GM21737 (cell line): ENCODE measurements around the gene CYP46A1.
"Not testable (repeated sequence)": the region's sequence is repeated elsewhere in the genome, so short reads cannot be mapped to it uniquely, and the experiment has no call there.

Experiments used
- ATAC-seq: cut with Tn5 transposase; IDR thresholded peaks from one replicate; pipeline ENCODE4 v1.9.1; 2021; ENCODE audit warnings: mild to moderate bottlenecking, moderate library complexity; ENCODE audit not compliant: unreplicated experiment

CYP46A1 gene

DNA sequence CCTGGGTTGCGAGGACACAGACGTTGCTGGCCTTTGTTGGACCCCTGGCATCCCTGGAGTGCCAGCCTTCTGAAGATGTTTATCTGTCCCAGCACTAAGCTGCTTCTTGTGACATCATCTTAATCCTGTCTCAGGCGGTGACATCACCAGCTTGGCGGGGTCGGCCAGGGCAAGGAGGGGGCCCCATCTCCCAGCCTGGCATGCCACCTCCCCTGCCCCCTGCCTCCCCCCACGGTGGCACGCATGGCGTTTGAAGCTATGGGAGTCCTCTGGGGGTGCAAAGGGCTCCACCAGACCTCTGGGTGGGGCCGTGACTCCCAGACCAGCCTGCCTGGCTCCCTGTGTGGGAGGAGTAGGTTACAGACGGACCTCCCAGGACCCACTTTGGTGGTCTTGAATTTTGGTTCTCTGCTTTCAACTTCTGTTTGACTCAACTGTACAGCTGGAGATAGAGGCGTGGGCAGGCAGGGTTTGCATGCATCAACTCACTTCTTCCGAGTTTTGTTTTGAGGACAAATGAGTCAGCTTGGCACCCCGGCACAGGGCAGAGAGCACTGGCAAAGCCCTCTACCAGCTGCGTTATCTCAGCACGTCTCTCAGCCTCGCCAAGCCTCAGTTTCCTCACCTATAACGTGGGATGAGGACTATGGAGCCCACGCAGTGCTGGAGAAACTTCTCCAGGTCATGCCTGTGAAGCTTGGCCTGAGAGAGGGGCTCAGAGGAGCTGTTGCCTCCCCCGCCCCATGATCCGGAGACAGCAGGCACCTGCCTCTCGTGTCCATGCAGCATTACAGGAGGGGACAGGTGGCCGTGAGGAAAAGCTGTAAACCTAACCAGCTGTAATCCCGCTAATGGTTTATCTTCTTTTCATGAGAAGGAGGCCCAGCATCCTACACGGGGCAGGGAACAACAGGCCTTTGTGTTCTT lies 70.3 kb downstream of the CYP46A1 start:
- ATAC-seq = no peak

DNA sequence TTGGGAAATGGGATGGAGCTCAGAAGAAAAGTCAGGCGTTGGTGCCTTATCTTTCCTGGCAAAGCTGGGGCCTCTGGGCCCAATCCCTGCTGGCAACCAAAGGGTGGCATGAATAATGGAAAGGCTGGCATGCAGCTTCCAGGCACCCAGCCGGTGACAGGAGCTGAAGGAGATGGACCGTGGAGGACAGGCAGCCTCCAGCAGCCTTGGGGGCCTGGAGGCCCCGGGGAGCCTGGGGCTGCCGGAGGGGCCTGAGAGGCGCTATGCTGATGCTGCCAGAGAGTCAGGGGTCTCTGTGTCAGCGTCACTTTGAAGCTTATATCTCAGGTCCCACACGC lies 70.9 kb downstream of the CYP46A1 start:
- no peak for ATAC-seq

DNA sequence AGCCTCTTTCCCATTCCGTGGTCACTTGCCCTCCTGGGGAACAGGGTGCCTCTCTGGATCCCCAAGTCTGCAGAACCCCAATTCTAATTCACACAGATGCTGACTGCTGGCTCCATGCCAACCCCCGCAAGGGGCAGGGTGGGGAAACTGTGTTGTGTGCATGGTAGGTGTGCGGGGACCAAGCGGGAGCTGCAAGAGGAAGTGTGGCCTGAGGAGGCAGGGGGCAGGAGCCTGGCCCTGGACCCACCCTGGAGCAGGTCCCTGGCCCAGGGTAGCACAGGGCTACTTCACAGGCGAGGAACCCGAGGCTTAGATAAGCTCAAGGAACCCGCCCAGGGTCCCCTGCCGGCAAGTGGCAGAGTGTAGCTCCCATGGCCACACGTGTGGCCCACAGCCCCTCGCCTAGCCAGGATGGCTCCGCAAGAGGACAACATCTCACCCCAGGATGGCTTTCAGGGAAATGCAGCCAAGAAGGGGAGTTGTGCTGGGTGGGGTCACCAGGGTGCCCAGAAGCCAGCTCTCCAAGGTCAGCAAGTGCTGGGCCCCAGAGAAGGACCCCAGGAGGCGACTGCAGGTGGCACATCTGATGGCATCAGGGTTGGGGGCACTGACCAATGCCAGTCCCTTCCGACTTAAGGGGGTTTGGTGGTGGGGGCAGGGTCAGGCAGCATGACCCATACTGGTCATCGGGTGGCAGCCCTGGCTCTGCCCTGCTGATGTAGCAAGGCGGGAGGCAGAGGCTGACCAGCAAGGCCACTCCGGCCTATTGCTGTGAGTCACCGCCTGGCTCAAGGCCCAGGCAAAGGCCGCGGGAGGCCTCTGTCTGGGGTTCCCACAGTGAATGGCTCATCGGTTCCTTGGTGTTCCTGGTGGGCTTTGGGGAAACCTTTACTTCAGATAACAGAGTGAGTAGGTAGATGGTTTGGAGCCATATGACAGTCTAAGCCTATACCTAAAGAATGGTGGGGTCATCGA lies 71.8 kb downstream of the CYP46A1 start:
- ATAC-seq = no peak

DNA sequence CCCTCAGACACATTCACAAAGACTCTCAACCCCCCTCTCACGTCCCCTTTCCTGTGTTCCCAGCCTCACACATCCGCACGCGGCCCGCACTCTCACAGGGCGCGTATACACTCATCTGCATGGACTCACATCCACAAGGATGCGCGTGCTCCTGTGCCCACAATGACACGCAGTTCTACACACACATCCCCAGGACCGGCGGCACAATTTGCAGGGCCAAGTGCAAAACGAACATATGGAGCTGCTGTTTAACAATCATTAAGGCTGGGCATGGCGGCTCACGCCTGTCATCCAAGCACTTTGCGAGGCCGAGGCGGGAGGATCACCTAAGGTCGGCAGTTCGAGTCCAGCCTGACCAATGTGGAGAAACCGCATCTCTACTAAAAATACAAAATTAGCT lies 72.7 kb downstream of the CYP46A1 start:
- ATAC-seq = no peak

DNA sequence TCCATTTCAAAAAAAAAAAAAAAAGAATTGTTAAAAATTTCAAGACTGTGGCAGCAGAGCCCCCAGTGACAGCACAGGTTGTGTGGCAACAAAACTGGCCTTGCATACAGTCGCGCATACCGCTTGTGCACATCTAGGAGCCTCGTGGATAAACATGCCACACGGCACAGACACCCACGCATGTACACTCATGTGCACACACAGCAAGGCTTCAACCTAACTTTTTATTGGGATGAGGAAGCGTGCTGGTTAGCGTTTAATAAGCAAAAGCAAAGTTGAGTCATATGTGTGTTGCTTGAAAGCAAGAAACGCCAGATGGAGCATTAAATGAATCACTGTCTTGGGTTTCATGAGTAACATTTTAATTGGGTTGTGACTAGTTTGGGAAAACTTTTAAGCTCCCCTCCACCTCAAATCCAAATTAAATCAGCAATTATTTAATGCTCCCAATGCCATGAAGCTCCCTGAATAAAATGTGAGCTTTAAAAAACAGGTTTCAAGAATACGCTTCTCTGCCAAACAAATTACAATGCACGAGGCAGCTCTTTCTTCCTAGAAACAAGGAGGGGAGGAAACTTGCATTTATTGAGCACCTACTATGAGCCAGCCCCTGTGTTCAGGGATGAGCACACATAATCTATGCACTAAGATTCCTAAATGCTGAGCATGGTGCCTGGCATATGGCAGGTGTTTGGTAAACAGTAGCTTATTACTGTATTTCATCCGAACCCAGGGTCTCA lies 73.4 kb downstream of the CYP46A1 start:
- ATAC-seq = no peak

DNA sequence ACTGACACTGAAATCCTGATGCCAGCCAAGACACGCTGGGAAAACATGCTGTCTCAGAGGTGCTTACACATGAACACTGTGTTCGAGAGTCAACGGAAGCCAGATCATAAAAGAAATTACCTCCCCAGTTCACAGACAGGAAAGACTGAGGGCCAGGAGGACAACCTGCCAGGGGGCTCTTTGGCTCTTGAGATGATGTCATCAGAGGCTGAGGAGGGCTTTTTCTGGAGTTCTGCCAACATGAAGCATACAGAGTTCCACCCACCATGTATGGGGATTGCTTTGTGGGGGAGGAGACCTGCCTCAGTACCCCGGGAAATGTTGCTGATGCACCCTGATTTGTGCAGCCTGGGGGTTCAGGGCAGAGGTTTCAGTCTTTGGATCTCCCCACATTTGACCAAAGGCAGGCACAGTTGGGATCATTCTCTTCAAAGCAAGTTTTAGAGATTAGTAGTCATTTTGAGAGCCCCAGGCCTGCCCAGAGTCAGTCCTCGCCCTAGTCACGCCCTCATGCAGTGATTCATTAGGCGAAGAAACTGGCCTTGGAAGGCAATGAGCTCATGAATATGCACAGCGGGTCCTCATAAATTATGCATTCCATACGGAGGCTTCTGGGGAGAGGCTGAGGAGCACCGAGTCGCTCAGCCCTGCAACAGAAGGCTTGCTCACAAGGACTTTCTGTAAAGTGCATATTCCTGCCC lies 74.2 kb downstream of the CYP46A1 start:
- no peak for ATAC-seq

DNA sequence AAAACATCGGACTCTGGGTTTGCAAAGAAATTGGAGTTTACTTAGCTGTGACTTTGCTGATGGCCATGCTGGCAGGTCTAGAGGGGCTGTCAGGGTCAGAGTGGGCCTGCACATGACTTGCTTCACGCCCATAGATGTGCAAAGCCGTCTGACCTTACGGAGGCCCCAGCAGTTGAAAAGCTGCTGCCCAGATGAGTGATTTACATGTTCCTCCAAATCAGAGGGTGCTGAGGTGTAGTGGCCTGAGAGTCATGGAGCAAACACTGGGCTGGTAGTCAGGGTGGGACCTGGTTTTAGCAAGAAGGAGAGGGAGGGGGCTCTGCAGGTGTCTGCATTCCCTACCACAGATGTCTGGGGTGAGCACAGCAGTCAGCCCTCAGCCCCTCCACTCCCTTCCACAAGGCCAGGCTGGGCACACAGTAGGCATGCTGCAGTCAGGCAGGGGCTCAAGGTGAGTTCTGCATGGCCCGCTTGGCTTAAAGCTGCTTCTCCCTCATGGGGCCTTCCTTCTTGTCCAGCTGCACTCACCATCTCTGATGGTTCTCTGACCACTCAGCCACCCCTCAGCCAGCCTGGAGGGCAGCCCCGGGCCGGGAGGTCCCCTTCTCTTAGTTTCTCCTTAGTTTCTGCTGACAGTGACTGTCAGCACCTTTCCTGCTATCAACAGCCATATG lies 74.9 kb downstream of the CYP46A1 start:
- ATAC-seq = no peak

DNA sequence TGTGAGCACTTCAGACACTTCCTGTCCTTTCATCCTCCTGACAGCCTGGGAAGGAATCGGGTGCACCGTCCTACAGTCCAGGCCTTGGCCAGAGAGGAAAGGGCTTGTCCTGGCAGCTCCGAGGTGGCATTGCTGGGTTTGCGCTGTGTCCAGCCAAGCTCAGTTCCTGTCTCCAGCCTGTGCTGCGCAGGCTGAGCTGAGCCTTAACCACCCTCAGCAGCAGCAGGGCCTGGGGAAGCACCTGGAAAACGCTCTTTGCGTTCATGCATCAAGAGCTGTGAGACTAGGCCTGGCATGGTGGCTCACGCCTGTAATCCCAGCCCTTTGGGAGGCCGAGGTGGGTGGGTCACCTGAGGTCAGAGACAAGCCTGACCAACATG lies 75.4 kb downstream of the CYP46A1 start:
- no peak for ATAC-seq

DNA sequence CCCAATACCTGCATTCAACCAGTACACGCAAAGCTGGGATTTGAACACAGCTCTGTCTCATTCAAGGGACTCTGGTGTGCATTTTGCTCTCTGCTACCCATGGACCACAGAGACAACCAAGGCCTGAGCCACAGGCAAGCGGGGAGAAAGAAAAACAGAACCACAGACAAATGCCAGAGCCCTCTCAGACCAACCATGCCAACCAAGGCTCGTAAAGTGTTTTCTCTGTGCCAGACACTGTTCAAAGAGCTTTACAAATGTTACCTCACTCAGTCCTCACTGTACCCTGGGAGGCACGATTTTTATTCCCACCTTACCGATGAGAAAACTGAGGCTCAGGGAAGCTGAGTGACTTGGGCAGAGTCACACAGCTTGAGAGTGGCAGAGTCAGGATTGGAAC lies 76.7 kb downstream of the CYP46A1 start:
- ATAC-seq = no peak

DNA sequence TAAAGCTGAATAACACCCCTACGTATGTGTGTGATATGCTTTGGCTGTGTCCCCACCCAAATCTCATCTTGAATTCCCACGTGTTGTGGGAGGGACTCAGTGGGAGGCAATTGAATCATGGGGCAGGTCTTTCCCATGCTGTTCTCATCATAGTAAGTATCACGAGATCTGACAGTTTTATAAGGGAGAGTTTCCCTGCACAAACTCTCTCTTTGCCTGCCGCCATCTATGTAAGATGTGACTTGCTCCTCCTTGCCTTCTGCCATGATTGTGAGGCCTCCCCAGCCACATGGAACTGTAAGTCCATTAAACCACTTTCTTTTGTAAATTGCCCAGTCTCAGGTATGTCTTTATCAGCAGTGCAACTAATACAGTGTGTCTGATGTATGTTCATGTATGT lies 78.8 kb downstream of the CYP46A1 start:
- ATAC-seq = not testable (repeated sequence)

DNA sequence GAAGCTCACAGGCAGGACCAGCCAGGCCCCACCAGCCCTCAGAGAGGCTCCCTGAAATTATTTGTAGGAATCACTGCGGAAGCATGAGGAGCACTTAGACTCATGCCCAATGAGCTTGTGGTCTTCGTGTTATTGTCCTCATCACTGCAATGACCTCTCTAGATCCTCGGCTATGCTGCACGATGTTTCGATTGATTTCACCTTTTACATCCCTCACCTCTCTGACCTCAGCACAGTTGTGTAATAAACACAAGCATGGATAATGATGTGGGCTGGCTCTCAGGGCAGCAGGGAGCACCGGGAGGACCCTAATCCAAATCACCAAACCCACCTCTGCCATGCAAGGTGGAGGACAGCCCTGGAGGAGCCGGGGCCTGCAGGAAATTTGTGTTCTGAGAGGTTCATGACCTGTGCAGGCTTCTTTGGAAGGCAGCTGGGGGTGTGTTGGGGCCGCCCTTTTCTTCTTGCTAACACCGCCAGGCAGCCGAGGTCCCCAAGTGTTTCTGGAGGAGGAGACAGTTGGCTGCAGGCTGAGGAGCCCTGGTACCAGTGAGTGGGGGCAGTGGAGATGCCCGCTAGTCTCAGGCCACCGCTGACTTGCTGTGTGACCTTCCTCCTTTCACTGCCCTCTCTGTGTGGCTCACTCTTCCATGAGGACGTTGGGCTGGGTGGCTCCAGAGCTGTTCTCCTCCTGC lies 79.6 kb downstream of the CYP46A1 start:
- ATAC-seq = no peak

DNA sequence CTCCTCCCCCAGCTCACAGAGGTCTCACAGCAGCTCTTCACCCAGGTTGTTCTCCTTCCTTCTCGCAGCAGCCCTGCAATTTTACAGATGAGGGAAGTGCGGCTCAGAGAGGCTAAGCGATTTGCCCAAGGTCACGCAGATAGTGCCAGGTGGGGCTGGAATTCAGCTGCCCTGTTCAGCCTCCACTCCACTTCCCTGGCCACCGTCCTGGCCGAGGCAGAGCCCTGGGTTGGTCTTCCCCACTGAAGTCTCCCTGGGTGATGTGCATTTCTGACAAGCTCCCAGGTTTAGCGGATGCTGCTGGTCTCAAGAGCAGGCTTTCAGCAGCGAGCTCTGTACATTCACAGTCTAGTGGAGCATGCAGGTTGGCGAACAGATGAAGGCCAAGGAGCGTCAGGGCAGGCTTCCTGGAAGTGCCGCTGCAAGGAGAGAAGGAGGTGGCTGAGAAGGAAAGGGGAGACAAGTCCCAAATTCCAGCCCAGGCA lies 80.2 kb downstream of the CYP46A1 start:
- ATAC-seq = no peak

DNA sequence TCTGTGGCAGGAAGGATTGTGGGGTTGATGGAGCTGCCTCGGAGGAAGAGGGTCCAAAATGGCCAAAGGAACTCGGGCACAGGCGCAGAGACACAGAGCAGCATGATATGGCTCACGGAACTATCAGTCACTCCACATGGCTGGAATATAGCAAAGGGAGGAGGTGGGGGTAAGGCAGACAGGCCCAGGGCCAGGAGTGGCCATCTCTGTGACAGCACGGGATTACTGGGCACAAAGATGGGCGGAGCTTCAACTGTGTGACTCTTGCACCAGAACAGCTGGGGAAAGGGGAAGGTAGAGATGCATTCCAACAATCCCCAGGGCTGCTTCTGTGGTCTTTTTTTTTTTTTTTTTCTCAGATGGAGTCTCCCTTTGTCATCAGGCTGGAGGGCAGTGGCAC lies 84.3 kb downstream of the CYP46A1 start:
- ATAC-seq = no peak

DNA sequence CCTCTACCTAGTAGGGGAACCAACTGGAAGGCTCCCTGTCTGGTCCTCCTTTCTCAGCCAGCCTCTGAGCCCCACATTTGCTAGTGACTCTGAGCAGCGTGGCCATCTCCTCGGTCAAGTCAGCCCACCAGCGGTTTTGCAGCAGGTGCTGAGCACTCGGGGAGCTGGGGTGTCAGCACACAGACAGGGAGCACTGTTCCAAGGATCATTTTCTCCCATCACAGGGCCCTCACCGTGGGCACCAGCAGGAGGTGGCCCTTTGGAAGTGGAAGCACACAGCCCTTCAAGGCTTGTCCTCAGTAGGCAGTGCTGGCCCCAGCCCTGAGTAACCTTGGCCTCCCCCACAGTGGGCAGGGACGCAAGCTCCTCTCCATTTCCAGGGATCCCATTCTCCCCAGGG lies 85.0 kb downstream of the CYP46A1 start:
- no peak for ATAC-seq

DNA sequence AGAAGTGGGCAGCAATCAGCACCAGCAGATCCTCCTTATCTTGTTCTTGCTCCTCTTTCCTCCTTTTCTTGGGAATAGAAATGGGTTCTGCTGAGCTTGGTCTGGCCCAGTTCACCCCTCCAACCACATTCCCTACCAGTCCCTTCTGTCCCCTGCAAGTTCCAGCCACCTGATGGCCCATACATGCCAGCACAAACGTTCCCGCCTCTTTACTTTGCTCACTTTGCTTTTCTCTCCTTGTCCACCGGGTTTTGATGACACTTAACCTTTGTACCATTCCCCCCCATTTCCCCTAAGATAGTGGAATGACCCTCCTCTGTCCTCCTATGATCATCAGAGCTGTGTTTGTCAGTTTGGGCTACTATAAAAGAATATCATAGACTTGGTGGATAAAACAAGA lies 85.7 kb downstream of the CYP46A1 start:
- no peak for ATAC-seq

DNA sequence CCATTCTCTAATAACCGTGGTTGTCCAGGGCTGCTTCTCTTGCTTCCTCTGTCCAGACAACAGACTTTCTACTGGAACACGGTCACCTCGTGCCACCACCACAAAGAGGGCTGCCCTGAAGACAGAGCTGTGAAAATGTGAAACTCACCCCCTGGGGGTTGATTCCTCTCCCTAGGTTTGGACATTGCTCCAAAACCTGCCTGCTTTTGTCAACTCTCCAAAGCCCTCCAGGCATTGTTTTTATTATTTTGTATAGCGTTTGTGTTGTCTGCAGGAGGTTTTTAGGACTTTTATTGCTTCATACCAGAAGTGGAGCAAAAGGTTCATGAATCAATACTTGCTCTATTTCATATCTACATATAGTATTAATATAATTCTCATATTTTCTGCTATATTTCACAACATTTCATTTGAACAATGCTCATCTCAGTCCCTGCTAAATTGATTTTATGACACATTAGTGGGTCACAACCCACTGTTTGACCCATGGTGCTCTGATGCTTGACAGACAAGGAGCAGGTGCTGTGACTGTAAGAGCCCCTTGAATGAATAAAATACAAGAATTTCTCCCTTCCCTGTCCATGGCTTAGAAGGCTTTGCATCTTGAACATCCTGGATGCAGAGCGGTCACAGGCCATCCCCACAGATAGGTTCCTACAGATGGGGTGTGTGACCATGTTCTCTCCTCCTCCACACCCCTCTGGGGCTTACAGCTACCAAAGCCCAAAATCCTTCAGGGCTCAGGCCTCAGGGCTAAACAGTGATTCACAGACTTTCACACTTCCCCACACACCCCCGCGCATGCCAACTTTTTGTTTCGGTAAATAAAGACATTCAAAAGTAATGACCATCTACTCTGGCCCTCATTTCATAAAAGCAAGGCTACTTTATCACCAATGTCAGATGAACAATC lies 88.5 kb downstream of the CYP46A1 start:
- no peak for ATAC-seq

DNA sequence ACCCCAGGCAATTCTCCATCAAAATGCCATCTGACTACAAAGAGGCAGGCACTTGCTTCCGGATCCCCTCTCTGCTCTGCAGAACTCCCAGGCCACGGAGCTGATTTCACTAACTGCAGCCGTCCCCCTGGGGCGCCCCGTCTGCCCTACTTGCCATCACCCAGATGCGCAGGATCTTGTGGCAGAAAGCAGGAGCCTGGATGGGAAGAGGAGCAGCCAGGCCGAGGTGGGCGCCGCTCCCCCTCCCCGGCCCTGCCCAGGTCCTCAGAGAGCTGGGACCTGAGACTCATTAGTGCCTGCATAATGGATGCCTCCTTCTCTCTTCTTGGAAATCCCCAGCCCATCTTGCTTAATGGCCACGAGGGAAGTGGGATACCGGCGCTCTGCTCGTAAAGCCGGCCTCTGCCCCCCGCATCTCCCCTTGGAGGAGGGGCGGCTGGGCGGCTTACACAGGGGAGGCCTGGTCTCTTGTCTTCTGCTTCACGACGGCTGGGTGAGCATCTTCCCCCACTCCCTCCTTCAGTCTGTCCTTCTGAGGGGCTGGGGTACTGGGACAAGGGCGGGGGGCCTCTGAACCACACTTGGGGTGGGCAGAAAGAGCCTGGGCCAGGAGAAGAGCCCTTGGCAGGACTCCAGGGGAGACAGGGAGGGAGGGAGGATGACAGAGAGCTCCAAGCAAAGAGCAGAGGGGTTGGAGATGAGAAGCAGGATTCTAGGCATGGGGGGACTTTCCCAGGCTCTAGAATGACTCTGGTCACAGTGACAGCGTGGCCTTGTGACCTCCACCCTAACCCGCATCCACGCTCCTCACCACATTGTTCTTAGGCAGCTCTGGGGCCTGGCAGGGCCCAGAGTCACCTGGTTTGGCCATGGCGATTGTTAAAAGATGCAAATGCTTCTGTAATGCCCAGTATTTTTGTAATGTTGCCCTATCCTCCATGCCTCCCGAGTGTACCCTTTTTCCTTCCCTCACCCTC lies 89.7 kb downstream of the CYP46A1 start:
- no peak for ATAC-seq
